ENCODE results near the gene TBC1D1.

The TBC1D1 gene

GRCh38 chr4:38176165-38176564, 285.3 kb downstream of the TBC1D1 start:
- DNase-seq (ENCODE audit: low read depth), result no peak

DNA sequence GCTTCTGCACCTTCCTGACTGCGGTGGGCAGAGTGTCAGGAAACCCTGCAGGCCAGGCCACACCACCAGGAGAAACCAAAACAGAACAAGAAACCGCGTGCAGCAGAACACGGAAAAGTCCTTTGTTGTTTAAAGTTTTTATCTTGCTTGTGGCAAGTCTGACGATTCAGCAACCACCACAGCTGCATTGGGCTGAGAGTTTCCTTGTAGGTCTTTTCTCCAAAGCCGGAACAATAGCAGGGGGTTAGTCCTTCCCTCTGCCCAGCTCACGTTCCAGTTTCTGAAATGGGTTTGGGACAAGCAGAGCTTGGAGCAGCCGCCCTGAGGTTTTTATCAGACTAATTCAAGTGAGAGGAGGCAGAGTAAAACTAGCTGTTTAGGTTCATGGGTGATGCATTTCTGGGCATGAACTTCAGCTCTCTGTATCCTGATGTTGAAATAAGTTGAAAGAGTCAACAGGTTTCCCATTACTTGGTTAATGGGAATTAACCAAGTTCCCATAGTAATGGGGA, 286.2 kb downstream of the TBC1D1 start:
- no peak for DNase-seq (ENCODE audit: low read depth)

GRCh38 chr4:38177641-38178391, 286.9 kb downstream of the TBC1D1 start:
- no peak for DNase-seq (ENCODE audit: low read depth)

DNA sequence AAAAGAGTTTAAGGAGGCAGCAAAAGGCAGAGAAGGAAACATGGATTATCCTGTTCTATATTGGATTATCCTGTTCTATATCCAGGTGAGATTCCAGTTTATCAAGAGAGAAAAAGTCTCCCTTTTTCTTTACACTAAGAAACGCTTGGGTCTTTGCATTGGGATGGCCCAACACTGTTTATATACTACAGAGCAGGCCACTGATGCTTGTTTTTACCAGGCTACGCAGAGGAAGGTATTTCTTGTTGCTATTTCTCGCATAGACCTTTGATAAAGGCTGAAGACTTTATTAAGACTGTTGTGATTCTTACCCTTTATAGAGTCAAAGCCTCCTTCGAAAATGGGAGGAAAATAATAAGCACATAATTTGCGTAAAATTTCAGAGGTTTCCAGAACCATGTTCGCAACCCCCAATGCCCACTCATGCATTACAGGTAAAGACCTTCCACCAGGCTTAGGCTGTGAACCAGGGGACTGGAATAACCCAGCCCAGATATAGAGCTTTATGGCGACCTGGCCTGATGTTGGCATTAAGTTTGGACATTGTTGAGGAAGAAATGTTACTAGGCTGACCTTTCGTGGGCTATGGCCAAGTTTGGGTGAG, 287.6 kb downstream of the TBC1D1 start:
- DNase-seq (ENCODE audit: low read depth), result no peak

GRCh38 chr4:38179690-38180377, 288.9 kb downstream of the TBC1D1 start:
- DNase-seq (ENCODE audit: low read depth), result no peak

DNA sequence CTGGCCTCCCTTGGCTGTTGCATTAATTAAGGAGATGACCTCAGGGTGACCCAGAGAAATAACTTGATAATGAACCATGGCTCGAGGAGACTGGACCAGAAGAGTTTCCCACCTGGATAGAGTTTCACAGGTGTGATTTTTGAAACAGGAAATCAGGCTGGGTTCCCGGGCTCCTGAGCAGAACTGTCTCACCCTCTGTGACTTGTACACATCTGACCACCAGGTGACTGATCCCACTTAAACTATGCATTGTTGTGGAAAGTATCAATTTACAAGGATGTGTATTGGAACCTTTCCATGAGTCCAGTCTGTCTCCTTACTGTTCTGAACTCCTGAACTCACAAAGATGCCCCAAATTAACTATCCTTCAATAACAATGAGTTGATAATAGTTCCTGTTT, 289.6 kb downstream of the TBC1D1 start:
- no peak for DNase-seq (ENCODE audit: low read depth)

GRCh38 chr4:38181286-38181685, 290.4 kb downstream of the TBC1D1 start:
- DNase-seq (ENCODE audit: low read depth), result no peak

GRCh38 chr4:38182334-38182998, 291.6 kb downstream of the TBC1D1 start:
- no peak for DNase-seq (ENCODE audit: low read depth)

- no peak for DNase-seq (ENCODE audit: low read depth)
These were observed 293.5 kb downstream of the TBC1D1 start for GRCh38 chr4:38184404-38184803.

DNA sequence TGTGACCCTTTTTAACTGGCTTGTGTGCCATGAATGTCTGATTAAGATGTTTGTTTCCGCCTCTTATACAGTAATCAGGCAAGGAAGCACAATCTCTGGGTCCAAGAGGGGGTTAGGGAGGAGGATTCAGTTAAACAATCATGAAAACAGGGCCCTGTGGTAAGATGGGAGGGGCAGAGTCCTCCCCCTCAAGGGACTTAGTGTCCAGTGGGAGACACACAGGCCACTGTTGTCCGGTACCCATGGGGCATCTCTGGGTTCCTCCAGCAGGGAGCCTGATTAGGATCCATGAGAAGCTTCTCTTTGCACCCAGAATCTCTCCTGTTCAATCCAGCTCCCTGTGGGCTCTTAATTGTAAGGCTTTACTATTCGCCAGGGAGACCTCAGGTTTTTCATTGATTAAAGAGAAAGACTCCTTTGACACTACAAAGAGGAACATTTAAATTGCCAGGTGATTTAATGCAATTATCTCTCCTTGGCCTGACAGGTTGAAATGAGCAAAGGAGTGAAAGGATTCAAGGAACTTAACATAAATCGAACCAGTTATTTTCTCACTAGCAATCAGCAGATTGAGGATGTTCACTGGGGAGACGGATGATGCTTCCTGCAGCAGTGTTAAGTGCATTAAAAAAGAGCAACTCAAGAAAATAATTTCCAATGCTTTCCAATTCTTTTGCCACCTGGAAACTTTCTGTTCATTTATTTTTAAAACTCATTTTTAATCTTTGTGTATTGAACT, 294.7 kb downstream of the TBC1D1 start:
- DNase-seq (ENCODE audit: low read depth), result no peak

DNA sequence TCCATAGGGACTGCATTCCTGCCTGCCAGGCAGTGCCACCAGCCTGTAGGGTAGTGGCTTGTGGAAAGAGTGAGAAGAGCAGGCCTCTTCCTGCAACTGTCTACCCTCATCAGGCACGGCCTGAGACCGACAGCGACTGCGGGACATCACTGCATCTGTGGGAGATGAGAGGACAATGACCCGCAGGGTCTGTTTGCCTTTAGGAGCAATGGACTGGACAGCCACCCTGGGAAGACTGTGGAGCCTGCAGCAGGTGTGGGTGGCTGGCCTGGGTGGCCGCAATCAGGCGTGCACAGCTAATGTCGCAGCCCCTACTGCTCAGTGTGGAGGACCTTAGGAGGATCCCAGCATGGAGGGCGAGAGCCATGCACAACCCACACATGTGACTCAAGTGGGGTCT, 297.3 kb downstream of the TBC1D1 start:
- no peak for DNase-seq (ENCODE audit: low read depth)

DNA sequence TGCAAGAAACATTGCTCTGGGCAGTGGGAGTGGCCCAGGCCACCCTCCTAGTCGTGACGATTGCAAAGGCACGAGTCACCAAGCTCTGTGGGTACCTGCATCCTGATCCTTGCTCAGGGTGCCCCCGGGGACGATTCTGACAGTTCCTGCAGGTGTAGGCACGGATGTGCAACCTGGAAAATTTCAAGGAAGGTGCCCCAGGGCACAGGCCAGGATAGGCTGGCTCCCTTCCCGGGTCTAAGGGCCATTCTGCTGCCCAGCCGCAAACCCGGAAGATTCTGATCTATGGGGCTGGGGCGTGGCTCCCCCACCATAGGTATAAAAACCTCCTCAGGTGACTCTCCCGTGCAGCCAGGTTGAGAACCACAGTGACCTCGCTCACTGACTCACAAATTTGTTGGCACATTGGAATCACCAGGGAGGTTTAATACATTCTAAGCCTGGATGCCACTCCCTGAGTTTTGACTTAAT, 297.8 kb downstream of the TBC1D1 start:
- DNase-seq (ENCODE audit: low read depth), result no peak

All from stromal cell of bone marrow (primary cell).